ENCODE measurements around the gene CREB3L1.
A peak's percentile ranks its signal among the peaks of the same experiment; 100 is the strongest.
"Not testable (repeated sequence)": the region's sequence is repeated elsewhere in the genome, so short reads cannot be mapped to it uniquely, and the experiment has no call there.

The CREB3L1 gene

GRCh38 chr11:46291441-46292150, 14.1 kb downstream of the CREB3L1 start:
- TF ChIP-seq ZNF274 (IDR thresholded peaks at IDR 0.05; ENCODE audit: low read depth, low read length) = no peak
- H3K4me3 ChIP-seq (ENCODE audit: low read length) = no peak overlapping the region

DNA sequence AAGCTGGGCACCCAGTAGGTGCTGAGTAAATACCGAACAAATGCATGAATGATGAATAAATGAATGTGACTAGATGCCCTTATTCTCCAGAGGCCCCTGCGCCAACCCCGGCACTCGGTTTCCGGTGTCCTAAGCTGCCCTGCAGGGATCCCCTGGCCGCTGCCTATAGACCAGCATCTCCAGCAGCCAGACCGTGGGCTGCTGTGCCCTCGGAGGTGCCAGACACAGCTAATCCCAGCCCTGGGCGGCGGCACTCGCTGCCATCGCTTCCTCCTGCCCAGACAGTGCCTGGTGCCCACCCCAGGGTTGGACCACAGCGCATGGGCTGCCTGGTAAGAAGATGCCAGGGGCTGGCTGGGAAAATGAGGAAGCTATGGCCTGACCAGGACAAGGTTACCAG, 15.6 kb downstream of the CREB3L1 start:
- no peak for TF ChIP-seq ZNF274 (IDR thresholded peaks at IDR 0.05; ENCODE audit: low read depth, low read length)
- H3K4me3 ChIP-seq (ENCODE audit: low read length) = no peak overlapping the region

DNA sequence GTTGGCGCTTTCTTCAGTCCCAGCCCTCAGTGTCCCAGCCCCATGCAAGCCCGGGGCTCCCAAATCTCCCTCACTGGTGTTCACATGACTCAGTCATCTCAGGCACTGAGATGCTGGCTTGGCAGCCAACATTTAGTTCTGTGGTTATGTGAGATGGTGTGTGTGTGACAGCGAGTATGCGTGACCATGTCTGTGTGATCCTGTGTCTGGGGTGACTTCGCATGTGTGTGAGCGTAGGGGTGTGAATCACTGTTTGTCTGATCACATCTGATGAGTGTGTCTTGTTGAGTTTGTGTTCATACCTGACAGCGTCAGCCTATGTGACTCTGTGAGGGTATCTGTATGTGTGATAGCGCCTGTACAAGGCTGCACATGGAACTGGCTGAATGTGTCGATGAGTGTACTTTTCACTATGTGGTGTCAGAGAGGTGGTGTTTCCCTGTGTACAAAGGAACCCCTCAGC, 16.2 kb downstream of the CREB3L1 start:
- no peak for TF ChIP-seq ZNF274 (IDR thresholded peaks at IDR 0.05; ENCODE audit: low read depth, low read length)
- no peak overlapping the region for H3K4me3 ChIP-seq (ENCODE audit: low read length)

DNA sequence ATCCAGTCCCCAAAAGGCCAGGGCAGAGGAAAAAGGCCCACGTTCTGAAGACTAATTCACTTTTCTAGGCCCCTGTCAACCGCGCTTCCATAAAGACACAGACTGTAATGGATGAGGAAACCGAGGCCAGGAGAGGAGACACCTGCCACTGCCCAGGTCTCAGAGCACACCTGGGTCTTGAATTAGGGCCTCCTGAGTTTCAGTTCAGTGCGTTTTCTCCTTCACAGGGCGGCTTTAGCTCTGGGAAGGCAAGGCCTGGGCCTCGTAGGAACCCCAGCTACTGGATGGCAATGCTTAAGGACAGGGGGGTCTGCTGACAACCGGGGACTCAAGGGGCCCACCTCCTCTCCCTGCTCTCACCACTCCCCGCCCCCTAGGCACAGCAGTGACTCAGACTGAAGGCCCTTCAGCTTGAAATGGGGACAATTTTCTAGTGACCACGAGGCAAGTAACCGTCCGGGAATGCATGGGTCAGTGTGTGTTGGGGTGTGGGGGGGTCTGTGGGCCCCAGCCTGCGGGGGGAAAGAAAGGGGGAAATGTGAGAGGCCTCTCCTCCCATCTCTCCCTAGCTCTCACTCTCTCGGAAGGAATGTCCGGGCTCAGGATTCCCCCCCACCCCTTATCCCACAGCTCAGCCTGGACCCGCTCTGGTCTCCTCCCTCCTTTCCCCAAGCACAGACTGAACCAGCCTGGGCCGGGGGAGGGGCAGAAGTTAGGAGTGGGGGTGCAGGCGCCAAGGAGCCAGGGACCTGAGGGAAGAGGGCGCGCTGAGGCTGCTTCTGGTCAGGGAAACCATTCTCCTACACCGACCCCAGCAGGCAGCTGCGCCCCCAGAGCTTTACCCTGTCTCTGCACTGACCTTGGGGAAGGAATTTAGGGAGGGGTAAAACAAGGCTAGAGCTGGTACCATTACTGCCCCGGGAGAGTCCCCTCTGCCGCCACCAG, 17.2 kb downstream of the CREB3L1 start:
- peak overlapping the region; percentile 6; the same call in 1 of the 2 replicates for H3K4me3 ChIP-seq (ENCODE audit: low read length)

GRCh38 chr11:46295312-46296058, 18.0 kb downstream of the CREB3L1 start:
- no peak for TF ChIP-seq ZNF274 (IDR thresholded peaks at IDR 0.05; ENCODE audit: low read depth, low read length)
- H3K4me3 ChIP-seq (ENCODE audit: low read length) = peak overlapping the region; percentile 13; the same call in 1 of the 2 replicates

More for the DNA sequence above, 17.2 kb downstream of the CREB3L1 start:
- TF ChIP-seq ZNF274 (IDR thresholded peaks at IDR 0.05; ENCODE audit: low read depth, low read length) = no peak

GRCh38 chr11:46296059-46296527, 18.6 kb downstream of the CREB3L1 start:
- TF ChIP-seq ZNF274 (IDR thresholded peaks at IDR 0.05; ENCODE audit: low read depth, low read length) = no peak
- H3K4me3 ChIP-seq (ENCODE audit: low read length) = peak overlapping the region; percentile 13; the same call in 1 of the 2 replicates

GRCh38 chr11:46296528-46297448, 19.3 kb downstream of the CREB3L1 start:
- TF ChIP-seq ZNF274 (IDR thresholded peaks at IDR 0.05; ENCODE audit: low read depth, low read length) = no peak
- H3K4me3 ChIP-seq (ENCODE audit: low read length) = no peak overlapping the region

DNA sequence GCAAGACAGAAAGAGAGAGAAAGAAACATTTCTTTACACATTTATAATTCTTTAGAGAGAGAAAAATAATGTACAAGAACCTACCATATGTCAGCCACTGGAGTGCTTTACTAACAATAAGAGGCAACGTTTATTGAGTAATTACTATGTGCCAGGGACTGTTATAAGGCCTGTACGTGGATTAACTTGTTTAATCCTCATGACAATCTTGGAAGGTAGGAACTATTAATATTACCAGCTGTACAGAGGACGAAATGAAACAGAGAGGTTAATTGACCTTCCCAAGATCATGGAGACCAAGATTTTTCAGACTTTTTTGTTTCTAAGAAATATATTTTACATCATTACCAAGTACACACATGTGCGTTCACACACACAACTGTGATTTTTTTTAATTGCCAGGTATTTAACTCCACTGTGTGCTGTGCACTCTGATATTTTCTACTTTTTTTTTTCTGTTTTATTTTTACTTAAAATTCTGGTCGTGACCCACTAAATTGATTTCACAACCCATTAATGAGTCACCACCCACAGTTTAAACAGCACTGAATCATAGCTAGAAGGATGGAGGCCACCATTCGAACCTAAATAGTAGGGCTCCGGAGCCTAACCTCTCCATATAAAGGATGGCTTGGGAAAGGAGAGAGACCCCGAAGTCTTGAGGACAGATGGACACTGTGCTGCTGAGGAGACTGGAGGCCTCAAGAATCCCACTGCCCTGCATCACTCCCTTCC, 21.4 kb downstream of the CREB3L1 start:
- no peak overlapping the region for H3K4me3 ChIP-seq (ENCODE audit: low read length)

DNA sequence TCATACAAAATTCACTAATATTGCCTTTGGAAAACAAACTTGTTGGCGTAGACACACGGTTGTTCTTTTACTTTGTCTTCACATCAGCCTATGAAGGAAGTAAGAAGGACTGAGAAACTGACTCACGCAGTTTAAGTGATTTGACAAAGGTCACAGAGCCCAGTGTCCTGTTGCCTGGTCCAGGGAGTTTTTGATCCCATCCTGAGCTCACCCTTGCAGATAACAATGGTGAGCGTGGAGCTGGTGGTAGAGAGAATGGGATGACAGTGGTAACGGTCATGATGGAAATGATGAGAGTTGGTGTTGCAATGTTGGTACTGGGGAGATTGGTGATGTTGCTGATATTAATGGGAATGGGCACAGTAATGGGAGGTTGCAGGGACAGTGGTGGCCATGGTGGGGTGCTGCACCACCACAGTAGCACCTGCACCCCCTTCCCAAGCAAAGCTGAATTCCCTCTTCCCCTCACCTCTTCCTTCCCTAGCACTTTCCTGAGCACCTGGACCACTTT, 22.0 kb downstream of the CREB3L1 start:
- TF ChIP-seq ZNF274 (IDR thresholded peaks at IDR 0.05; ENCODE audit: low read depth, low read length) = no peak
- H3K4me3 ChIP-seq (ENCODE audit: low read length) = no peak overlapping the region

More for the DNA sequence above, 21.4 kb downstream of the CREB3L1 start:
- TF ChIP-seq ZNF274 (IDR thresholded peaks at IDR 0.05; ENCODE audit: low read depth, low read length) = no peak

DNA sequence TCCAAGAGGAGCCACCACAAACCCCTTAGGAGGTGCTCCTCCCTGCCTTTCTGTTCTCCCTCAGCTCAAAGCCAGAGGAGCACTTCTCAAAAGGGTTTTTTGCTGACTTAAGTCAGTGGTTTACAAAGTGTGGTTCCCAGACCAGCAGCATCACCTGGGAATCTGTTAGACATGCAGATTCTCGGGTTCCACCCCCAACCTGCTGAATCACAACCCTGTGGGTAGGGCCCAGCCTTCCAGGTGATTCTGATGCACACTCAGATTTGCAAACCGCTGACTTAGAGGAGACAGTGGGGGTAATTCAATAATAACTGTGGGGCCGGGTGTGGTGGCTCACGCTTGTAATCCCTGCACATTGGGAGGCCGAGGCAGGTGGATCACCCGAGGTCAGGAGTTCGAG, 22.8 kb downstream of the CREB3L1 start:
- H3K4me3 ChIP-seq (ENCODE audit: low read length) = no peak overlapping the region
- no peak for TF ChIP-seq ZNF274 (IDR thresholded peaks at IDR 0.05; ENCODE audit: low read depth, low read length)

GRCh38 chr11:46302866-46303265, 25.4 kb downstream of the CREB3L1 start:
- TF ChIP-seq ZNF274 (IDR thresholded peaks at IDR 0.05; ENCODE audit: low read depth, low read length) = no peak
- no peak overlapping the region for H3K4me3 ChIP-seq (ENCODE audit: low read length)

GRCh38 chr11:46304036-46304435, 26.6 kb downstream of the CREB3L1 start:
- not testable (repeated sequence) for H3K4me3 ChIP-seq (ENCODE audit: low read length)
